ENCODE results near the gene EPHA3. TPM values are rescaled to one million over a fixed set of nuclear protein-coding genes. Genes with fewer than 3 reads are reported as not detected.

Gene EPHA3
- total RNA-seq, 2 donors from 2014 or later = 0.14 to 0.35 TPM

DNA sequence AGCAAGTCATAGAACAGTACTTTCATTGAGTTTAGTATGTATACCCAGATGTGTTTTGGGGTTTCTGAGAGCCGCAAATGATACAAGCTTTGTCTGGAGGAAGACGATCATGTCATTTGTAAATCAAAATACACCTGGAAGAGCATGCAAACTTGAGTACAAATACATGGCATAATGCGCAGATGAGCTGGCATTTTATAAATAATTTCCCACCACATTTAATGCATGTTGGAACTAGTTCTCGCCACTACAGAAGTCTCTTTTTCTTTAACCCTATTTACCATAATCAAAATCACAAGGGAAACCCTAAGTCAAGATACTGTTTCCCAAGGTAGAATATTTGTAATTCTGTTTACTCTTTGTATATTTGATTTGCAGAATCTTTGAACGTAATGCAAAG lies 318.6 kb downstream of the EPHA3 start:
- no peak overlapping the region for H3K27ac Mint-ChIP-seq
- H3K9me3 Mint-ChIP-seq = peaks cover 0 to 2% of the 10 kb centered on the region in 2 donors
- no peak overlapping the region for H3K4me3 Mint-ChIP-seq
- DNase-seq (no peak), ATAC-seq (replicated peaks in 1 of 2) (no peak)
- H3K27me3 Mint-ChIP-seq (ENCODE audit: low read depth) = no peaks in the 10 kb centered on the region
- no peaks in the 10 kb centered on the region for H3K36me3 Mint-ChIP-seq (ENCODE audit: insufficient read depth in 2 of 2)
- H3K4me1 Mint-ChIP-seq (ENCODE audit: low read depth) = no peaks in the 10 kb centered on the region

DNA sequence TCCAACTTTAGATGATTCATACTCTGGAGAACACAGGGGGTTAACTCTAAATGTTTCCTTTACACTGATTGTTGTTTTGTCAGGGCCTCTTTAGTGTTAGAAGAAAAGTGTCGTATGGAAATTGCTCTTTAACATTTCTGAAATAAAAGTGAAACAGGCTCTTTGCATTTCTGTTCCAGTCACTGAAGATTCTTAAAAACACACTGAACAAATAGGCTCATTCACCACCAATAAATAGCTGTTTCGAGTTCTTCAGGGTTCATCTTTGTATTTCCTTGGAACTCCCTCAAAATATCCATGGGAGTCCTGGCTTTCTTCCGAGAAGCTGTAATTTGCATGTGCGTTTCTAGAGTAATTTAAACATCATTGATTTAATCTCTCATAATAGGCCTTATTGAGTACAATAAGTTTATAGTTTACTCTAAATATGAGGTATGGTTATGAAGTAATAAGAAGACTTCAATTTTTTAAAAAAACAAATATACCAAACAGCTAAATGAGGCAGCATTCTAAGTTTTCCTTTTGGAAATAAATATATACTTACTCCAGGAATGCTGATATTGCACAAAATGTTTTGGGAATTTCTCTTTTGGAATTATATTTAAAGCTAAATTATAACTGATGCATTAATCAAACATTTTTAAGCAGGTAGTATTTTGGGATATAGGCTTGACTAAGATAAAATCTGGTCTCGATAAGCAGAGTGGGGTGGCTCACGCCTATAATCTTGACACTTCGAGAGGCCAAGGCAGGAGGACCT lies 327.4 kb downstream of the EPHA3 start:
- peaks cover 0 to 3% of the 10 kb centered on the region in 2 donors for H3K9me3 Mint-ChIP-seq
- no peak overlapping the region for H3K4me3 Mint-ChIP-seq
- H3K4me1 Mint-ChIP-seq (ENCODE audit: low read depth) = no peaks in the 10 kb centered on the region
- H3K27me3 Mint-ChIP-seq (ENCODE audit: low read depth) = no peaks in the 10 kb centered on the region
- no peak for DNase-seq
- no peak overlapping the region for H3K27ac Mint-ChIP-seq
- no peak for ATAC-seq (replicated peaks in 1 of 2)
- H3K36me3 Mint-ChIP-seq (ENCODE audit: insufficient read depth in 2 of 2) = no peaks in the 10 kb centered on the region

GRCh38 chr3:89436846-89437245 lies 329.4 kb downstream of the EPHA3 start:
- H3K36me3 Mint-ChIP-seq (ENCODE audit: insufficient read depth in 2 of 2) = no peaks in the 10 kb centered on the region
- DNase-seq = no peak
- no peak overlapping the region for H3K27ac Mint-ChIP-seq
- peaks cover 0 to 3% of the 10 kb centered on the region in 2 donors for H3K9me3 Mint-ChIP-seq
- no peak overlapping the region for H3K4me3 Mint-ChIP-seq
- H3K27me3 Mint-ChIP-seq (ENCODE audit: low read depth) = no peaks in the 10 kb centered on the region
- ATAC-seq (replicated peaks in 1 of 2) = no peak
- H3K4me1 Mint-ChIP-seq (ENCODE audit: low read depth) = no peaks in the 10 kb centered on the region

- no peak for DNase-seq
- Mint-ChIP-seq H3K36me3 (ENCODE audit: insufficient read depth in 2 of 2) (no peaks in the 10 kb centered on the region), H3K4me1 (ENCODE audit: low read depth) (no peaks in the 10 kb centered on the region), H3K27ac (no peak overlapping the region), H3K4me3 (no peak overlapping the region), H3K27me3 (ENCODE audit: low read depth) (no peaks in the 10 kb centered on the region), H3K9me3 (peaks cover 0 to 1% of the 10 kb centered on the region in 2 donors)
- no peak for ATAC-seq (replicated peaks in 1 of 2)
Observed at GRCh38 chr3:89440386-89440785, 333.0 kb downstream of the EPHA3 start.

GRCh38 chr3:89441141-89441540 lies 333.7 kb downstream of the EPHA3 start:
- Mint-ChIP-seq H3K9me3 (peaks cover 0 to 1% of the 10 kb centered on the region in 2 donors), H3K36me3 (ENCODE audit: insufficient read depth in 2 of 2) (no peaks in the 10 kb centered on the region), H3K27me3 (ENCODE audit: low read depth) (no peaks in the 10 kb centered on the region), H3K27ac (no peak overlapping the region), H3K4me3 (no peak overlapping the region), H3K4me1 (ENCODE audit: low read depth) (no peaks in the 10 kb centered on the region)
- no peak for DNase-seq
- ATAC-seq (replicated peaks in 1 of 2) = no peak

DNA sequence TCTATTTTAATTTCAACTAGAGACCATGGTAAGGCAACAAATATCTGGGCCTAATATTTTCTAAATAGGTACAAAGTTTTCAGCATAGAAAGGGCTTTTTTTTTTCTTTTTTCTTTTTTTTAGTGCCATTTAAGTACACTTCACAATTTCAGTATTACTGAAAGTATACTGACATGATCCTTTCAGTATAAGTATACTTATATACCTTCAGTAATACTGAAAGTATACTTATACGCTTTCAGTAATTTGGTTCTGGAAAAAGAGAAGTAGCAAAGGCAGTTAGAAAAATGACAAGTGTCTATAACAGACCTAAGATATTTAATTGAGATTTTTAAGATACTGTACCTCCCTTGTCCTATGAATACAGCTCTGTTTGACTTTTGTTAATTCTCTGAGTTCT lies 339.2 kb downstream of the EPHA3 start:
- no peak overlapping the region for H3K27ac Mint-ChIP-seq
- no peaks in the 10 kb centered on the region for H3K27me3 Mint-ChIP-seq (ENCODE audit: low read depth)

GRCh38 chr3:89447243-89447642 lies 339.8 kb downstream of the EPHA3 start:
- no peaks in the 10 kb centered on the region for H3K36me3 Mint-ChIP-seq (ENCODE audit: insufficient read depth in 2 of 2)
- no peaks in the 10 kb centered on the region for H3K4me1 Mint-ChIP-seq (ENCODE audit: low read depth)
- no peak overlapping the region for H3K27ac Mint-ChIP-seq
- H3K27me3 Mint-ChIP-seq (ENCODE audit: low read depth) = no peaks in the 10 kb centered on the region
- no peak overlapping the region for H3K4me3 Mint-ChIP-seq
- no peak for ATAC-seq (replicated peaks in 1 of 2)
- peaks cover 3 to 4% of the 10 kb centered on the region in 2 donors for H3K9me3 Mint-ChIP-seq
- DNase-seq = no peak

More for the DNA sequence above, 339.2 kb downstream of the EPHA3 start:
- H3K4me1 Mint-ChIP-seq (ENCODE audit: low read depth) = no peaks in the 10 kb centered on the region
- H3K9me3 Mint-ChIP-seq = peaks cover 3% of the 10 kb centered on the region in 2 donors
- no peak overlapping the region for H3K4me3 Mint-ChIP-seq
- no peaks in the 10 kb centered on the region for H3K36me3 Mint-ChIP-seq (ENCODE audit: insufficient read depth in 2 of 2)
- ATAC-seq (replicated peaks in 1 of 2) = no peak
- no peak for DNase-seq

DNA sequence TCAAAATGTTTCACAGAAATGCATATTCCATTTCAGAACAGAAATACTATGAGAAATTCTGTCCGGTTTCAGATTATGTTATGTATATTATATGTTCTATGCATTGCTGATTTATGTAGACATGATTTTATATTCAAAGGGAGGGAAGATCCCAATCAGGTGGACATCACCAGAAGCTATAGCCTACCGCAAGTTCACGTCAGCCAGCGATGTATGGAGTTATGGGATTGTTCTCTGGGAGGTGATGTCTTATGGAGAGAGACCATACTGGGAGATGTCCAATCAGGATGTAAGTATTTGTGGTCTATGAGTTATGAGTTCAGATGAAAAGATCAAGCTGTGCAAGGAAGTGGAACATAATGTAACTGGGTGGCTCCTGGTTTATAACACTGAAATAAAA lies 341.7 kb downstream of the EPHA3 start:
- no peaks in the 10 kb centered on the region for H3K4me1 Mint-ChIP-seq (ENCODE audit: low read depth)
- no peaks in the 10 kb centered on the region for H3K27me3 Mint-ChIP-seq (ENCODE audit: low read depth)
- H3K4me3 Mint-ChIP-seq = no peak overlapping the region
- no peak overlapping the region for H3K27ac Mint-ChIP-seq
- H3K36me3 Mint-ChIP-seq (ENCODE audit: insufficient read depth in 2 of 2) = no peaks in the 10 kb centered on the region
- ATAC-seq (replicated peaks in 1 of 2) (no peak), DNase-seq (no peak)
- peaks cover 3% of the 10 kb centered on the region in 2 donors for H3K9me3 Mint-ChIP-seq

DNA sequence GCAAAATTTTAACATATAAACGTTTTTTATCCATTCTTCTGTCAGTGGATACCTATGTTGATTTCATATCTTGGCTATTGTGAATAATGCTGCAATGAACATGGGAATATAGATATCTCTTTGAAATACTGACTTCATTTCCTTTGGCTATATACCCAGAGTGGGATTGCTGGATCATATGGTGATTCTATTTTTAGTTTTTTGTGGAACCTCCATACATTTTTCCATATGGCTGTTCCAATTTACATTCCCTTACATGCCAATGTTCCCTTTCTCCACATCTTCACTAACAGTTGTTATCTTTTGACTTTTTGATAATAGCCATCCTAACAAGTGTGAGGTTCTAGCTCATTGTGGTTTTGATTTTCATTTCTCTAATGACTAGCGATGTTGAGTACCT lies 344.6 kb downstream of the EPHA3 start:
- ATAC-seq (replicated peaks in 1 of 2) (no peak), DNase-seq (no peak)
- Mint-ChIP-seq H3K4me3 (no peak overlapping the region), H3K27me3 (ENCODE audit: low read depth) (no peaks in the 10 kb centered on the region), H3K4me1 (ENCODE audit: low read depth) (no peaks in the 10 kb centered on the region), H3K36me3 (ENCODE audit: insufficient read depth in 2 of 2) (no peaks in the 10 kb centered on the region), H3K9me3 (peaks cover 6% of the 10 kb centered on the region in 2 donors), H3K27ac (no peak overlapping the region)

- ATAC-seq (replicated peaks in 1 of 2) = no peak
- Mint-ChIP-seq H3K36me3 (ENCODE audit: insufficient read depth in 2 of 2) (no peaks in the 10 kb centered on the region), H3K4me3 (no peak overlapping the region), H3K27ac (no peak overlapping the region), H3K27me3 (ENCODE audit: low read depth) (no peaks in the 10 kb centered on the region), H3K9me3 (peaks cover 5 to 17% of the 10 kb centered on the region in 2 donors), H3K4me1 (ENCODE audit: low read depth) (no peaks in the 10 kb centered on the region)
- no peak for DNase-seq
Observed at GRCh38 chr3:89455240-89455639, 347.8 kb downstream of the EPHA3 start.

- no peak overlapping the region for H3K4me3 Mint-ChIP-seq
- ATAC-seq (replicated peaks in 1 of 2) (no peak), DNase-seq (no peak)
- H3K27ac Mint-ChIP-seq = no peak overlapping the region
- no peaks in the 10 kb centered on the region for H3K4me1 Mint-ChIP-seq (ENCODE audit: low read depth)
- H3K9me3 Mint-ChIP-seq = no peaks in the 10 kb centered on the region
- H3K27me3 Mint-ChIP-seq (ENCODE audit: low read depth) = no peaks in the 10 kb centered on the region
- H3K36me3 Mint-ChIP-seq (ENCODE audit: insufficient read depth in 2 of 2) = no peaks in the 10 kb centered on the region
Observed at GRCh38 chr3:89467898-89468363, 360.5 kb downstream of the EPHA3 start.

- Mint-ChIP-seq H3K36me3 (ENCODE audit: insufficient read depth in 2 of 2) (peaks cover 0 to 2% of the 10 kb centered on the region in 2 donors), H3K9me3 (peaks cover 2 to 5% of the 10 kb centered on the region in 2 donors), H3K4me1 (ENCODE audit: low read depth) (no peaks in the 10 kb centered on the region), H3K4me3 (no peak overlapping the region), H3K27me3 (ENCODE audit: low read depth) (no peaks in the 10 kb centered on the region), H3K27ac (no peak overlapping the region)
- no peak for ATAC-seq (replicated peaks in 1 of 2)
- no peak for DNase-seq
Observed at GRCh38 chr3:89472101-89472500, 364.7 kb downstream of the EPHA3 start.

DNA sequence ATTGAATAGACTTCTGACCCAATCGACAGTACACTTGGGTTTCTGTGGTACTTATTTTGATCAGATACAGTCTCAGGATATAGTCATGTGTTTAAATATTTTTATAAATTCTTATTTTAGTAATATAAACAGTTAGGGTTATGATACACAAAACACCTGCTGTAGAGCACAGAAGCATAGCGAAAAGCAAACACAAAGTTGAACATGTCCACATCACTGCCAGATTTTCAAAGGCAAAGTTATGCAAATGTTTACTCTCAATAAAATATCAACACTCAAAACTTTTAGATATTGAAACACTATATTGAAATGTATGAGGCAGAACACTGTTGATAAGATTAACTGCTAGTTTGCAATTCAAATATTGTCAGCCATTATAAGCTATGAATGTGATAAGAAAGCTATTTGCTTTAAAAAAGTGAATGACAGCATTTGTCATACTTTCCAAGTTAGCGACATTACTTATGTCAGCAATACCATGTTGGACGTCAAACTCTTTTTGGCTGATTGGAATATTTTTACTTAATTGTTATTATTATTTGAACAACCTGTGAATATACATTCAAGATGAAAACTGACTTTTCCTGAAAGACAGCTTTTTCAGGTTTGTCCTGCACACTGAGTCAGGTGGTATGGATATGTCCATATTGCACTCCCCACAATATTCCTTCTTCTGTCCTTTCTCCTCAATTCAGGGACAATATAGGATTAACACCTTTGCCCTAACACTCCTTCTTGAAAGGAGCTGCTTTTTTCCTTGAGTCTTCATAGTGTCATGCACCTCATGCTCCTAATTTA lies 367.1 kb downstream of the EPHA3 start:
- no peak overlapping the region for H3K27ac Mint-ChIP-seq
- H3K9me3 Mint-ChIP-seq = peaks cover 5% of the 10 kb centered on the region in 2 donors
- DNase-seq (no peak), ATAC-seq (replicated peaks in 1 of 2) (no peak)
- peaks cover 1 to 2% of the 10 kb centered on the region in 2 donors for H3K36me3 Mint-ChIP-seq (ENCODE audit: insufficient read depth in 2 of 2)
- no peaks in the 10 kb centered on the region for H3K27me3 Mint-ChIP-seq (ENCODE audit: low read depth)
- no peak overlapping the region for H3K4me3 Mint-ChIP-seq
- no peaks in the 10 kb centered on the region for H3K4me1 Mint-ChIP-seq (ENCODE audit: low read depth)

Data from activated T-cell treated with anti-CD3 and anti-CD28 coated beads, Interleukin-2, amount 50 U/mL, for 72 hours (primary cell).